Kidney (tissue), 14 donors: Measurements from ENCODE around the gene KBTBD12. TPM values are rescaled to one million over a fixed set of nuclear protein-coding genes. Genes with fewer than 3 reads are reported as not detected.

Source experiments
- DNase-seq, 5 donors: peaks; one replicate each; pipeline ENCODE4 v3.0.0-alpha.2; 2013 to 2020
- FAIRE-seq: peaks from 2 replicates; lab custom pipeline; 2012; peaks lifted over from hg19 to GRCh38; lab: Jason Lieb, UNC
- H3K27ac ChIP-seq, 2 donors: one replicate each; pipeline ENCODE4 v1.7.0; 2013; ENCODE audit warnings: low read depth in 2 of 2, low read length in 2 of 2, inconsistent platforms in 1 of 2
- H3K27me3 ChIP-seq: one replicate; pipeline ENCODE4 v1.7.1; 2013; ENCODE audit warnings: low read length, inconsistent platforms; ENCODE audit not compliant: control insufficient read depth, insufficient read depth
- H3K36me3 ChIP-seq, 3 donors: one replicate each; pipeline versions ENCODE4 v1.7.0 to v1.7.1; 2013; ENCODE audit warnings: low read length in 3 of 3, control low read depth in 1 of 3, inconsistent platforms in 1 of 3; ENCODE audit not compliant: insufficient read depth in 3 of 3, control insufficient read depth in 2 of 3
- H3K4me1 ChIP-seq, 3 donors: one replicate each; pipeline versions ENCODE4 v1.7.0 to v1.7.1; 2013; ENCODE audit warnings: low read length in 3 of 3, inconsistent platforms in 1 of 3, low read depth in 1 of 3; ENCODE audit not compliant: control insufficient read depth in 2 of 3, insufficient read depth in 2 of 3
- H3K4me3 ChIP-seq, 3 donors: one replicate each; pipeline versions ENCODE4 v1.7.0 to v1.8.1; 2013; ENCODE audit warnings: low read length in 3 of 3, control low read depth in 1 of 3, inconsistent platforms in 1 of 3
- H3K9ac ChIP-seq, 3 donors: one replicate each; pipeline versions ENCODE4 v1.7.0 to v1.7.1; 2013; ENCODE audit warnings: low read length in 3 of 3, control low read depth in 1 of 3, inconsistent platforms in 1 of 3
- H3K9me3 ChIP-seq, 3 donors: one replicate each; pipeline versions ENCODE4 v1.7.0 to v1.7.1; 2013; ENCODE audit warnings: low read length in 3 of 3, control low read depth in 1 of 3, inconsistent platforms in 1 of 3; ENCODE audit not compliant: control insufficient read depth in 2 of 3, insufficient read depth in 1 of 3
- intact Hi-C: fragments of 100-400 bp; cut with DNase I; formaldehyde crosslinking; loops from one replicate; pipeline ENCODE4 v1.11.1; 2022
- polyA plus RNA-seq: library from polyadenylated mRNA; stranded (reverse); fragments of 350-450 nt; fragmentation: Illumina TruSeq; extraction: RNeasy Lipid Tissue Mini Kit (QIAGEN cat#74804); gene quantifications from one replicate; pipeline ENCODE4 v1.2.3, GENCODE V29; 2014; ENCODE audit warnings: low read depth, low replicate concordance; ENCODE audit not compliant: insufficient read depth
- total RNA-seq: library from RNA; stranded (reverse); fragmentation: NEBNext Ultra II Directional; extraction: Animal tissue kit (Norgen Biotek cat#: 25700); gene quantifications from one replicate; pipeline ENCODE4 v1.2.1, GENCODE V29; 2021
- TF ChIP-seq, protein P1 (sequence below): IDR thresholded peaks from 3 replicates; pipeline ENCODE4 v1.5.1; 2012; ENCODE audit warnings: mild to moderate bottlenecking, moderate library complexity, borderline replicate concordance; ENCODE audit not compliant: insufficient read depth; ENCODE audit errors: extremely low read depth
- donor health status: control.
- donor health status: control.
- donor health status: control.
- donor health status: control.
- donor health status: control.
- donor health status: DM: yes; HTN: yes; CAD: no.
- donor health status: Normal renal cell carcinoma (clear cell type).

Gene KBTBD12
- total and polyA plus RNA-seq, 2 donors from 2014 or later = 1.4 to 1.6 TPM

GRCh38 chr3:127959041-127959440 is 44.0 kb downstream of the KBTBD12 start:
- no peak for DNase-seq
- Histone ChIP-seq H3K9me3 (no peaks in the 10 kb centered on the region), H3K27ac (no peak overlapping the region), H3K4me1 (no peaks in the 10 kb centered on the region), H3K27me3 (no peaks in the 10 kb centered on the region), H3K4me3 (no peak overlapping the region), H3K36me3 (no peaks in the 10 kb centered on the region), H3K9ac (no peak overlapping the region)
- TF ChIP-seq, protein P1, sequence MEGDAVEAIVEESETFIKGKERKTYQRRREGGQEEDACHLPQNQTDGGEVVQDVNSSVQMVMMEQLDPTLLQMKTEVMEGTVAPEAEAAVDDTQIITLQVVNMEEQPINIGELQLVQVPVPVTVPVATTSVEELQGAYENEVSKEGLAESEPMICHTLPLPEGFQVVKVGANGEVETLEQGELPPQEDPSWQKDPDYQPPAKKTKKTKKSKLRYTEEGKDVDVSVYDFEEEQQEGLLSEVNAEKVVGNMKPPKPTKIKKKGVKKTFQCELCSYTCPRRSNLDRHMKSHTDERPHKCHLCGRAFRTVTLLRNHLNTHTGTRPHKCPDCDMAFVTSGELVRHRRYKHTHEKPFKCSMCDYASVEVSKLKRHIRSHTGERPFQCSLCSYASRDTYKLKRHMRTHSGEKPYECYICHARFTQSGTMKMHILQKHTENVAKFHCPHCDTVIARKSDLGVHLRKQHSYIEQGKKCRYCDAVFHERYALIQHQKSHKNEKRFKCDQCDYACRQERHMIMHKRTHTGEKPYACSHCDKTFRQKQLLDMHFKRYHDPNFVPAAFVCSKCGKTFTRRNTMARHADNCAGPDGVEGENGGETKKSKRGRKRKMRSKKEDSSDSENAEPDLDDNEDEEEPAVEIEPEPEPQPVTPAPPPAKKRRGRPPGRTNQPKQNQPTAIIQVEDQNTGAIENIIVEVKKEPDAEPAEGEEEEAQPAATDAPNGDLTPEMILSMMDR = no peak
- no peak for FAIRE-seq
- intact Hi-C loops = no loop called here

- peak in 4 of 5 donors; percentile 53 to 84 (median 74) for DNase-seq
- no peaks in the 10 kb centered on the region for H3K27me3 ChIP-seq
- H3K27ac ChIP-seq = no peak overlapping the region
- H3K4me1 ChIP-seq = no peaks in the 10 kb centered on the region
- H3K9ac ChIP-seq = no peak overlapping the region
- no peaks in the 10 kb centered on the region for H3K36me3 ChIP-seq
- H3K4me3 ChIP-seq = no peak overlapping the region
- FAIRE-seq = no peak
- TF ChIP-seq, protein P1 = peak; percentile 35
- no peaks in the 10 kb centered on the region for H3K9me3 ChIP-seq
- intact Hi-C loops = no loop called here
Measured at GRCh38 chr3:127959873-127960272, 44.8 kb downstream of the KBTBD12 start.

- Histone ChIP-seq H3K4me1 (no peaks in the 10 kb centered on the region), H3K27ac (no peak overlapping the region), H3K36me3 (no peaks in the 10 kb centered on the region), H3K27me3 (no peaks in the 10 kb centered on the region), H3K9me3 (no peaks in the 10 kb centered on the region), H3K4me3 (no peak overlapping the region), H3K9ac (no peak overlapping the region)
- intact Hi-C loops = no loop called here
- TF ChIP-seq, protein P1 = no peak
- FAIRE-seq (no peak), DNase-seq (no peak)
Measured at GRCh38 chr3:127960421-127960965, 45.5 kb downstream of the KBTBD12 start.

GRCh38 chr3:127961124-127961523 is 46.1 kb downstream of the KBTBD12 start:
- Histone ChIP-seq H3K4me3 (no peak overlapping the region), H3K9ac (no peak overlapping the region), H3K27me3 (no peaks in the 10 kb centered on the region), H3K4me1 (no peaks in the 10 kb centered on the region), H3K27ac (no peak overlapping the region), H3K9me3 (no peaks in the 10 kb centered on the region), H3K36me3 (no peaks in the 10 kb centered on the region)
- DNase-seq (no peak), FAIRE-seq (no peak)
- intact Hi-C loops = no loop called here
- TF ChIP-seq, protein P1 = no peak
